IMR-90 (cell line): ENCODE measurements around the gene LECT2. TPM values are rescaled to one million over a fixed set of nuclear protein-coding genes. Genes with fewer than 3 reads are reported as not detected.

Experiments
- ATAC-seq: fragments of 200-7000 bp; cut with Tn5 transposase; 2 replicates; pipeline ENCODE4 v1.9.1; 2020; ENCODE audit warnings: low read depth, mild to moderate bottlenecking, moderate library complexity
- BruUV-seq: library from RNA; stranded (reverse); fragments of 400-500 nt; replicated peaks from 2 replicates; lab custom pipeline; 2021; lab: Mats Ljungman, UMichigan
- CTCF ChIA-PET: fragments of 300-600 bp; formaldehyde crosslinking; extraction: SDS; loops from one replicate; lab custom pipeline; 2021; ENCODE audit warnings: antibody characterized with exemption; lab: Yijun Ruan, JAX
- POLR2A ChIA-PET: fragments of 300-600 bp; sonication (Branson Sonifier 250); formaldehyde crosslinking; loops from one replicate; lab custom pipeline; 2022; ENCODE audit warnings: antibody characterized with exemption; ENCODE audit not compliant: unreplicated experiment; lab: Charles Lee
- DNase-seq: peaks from one replicate; pipeline ENCODE4 v3.0.0; 2013
- H2AFZ ChIP-seq: replicated peaks from 2 replicates; pipeline ENCODE3; 2013; ENCODE audit warnings: low read length, mild to moderate bottlenecking; ENCODE audit not compliant: poor library complexity
- H2AK5ac ChIP-seq: 2 replicates; pipeline ENCODE4 v1.6.1; 2013; ENCODE audit warnings: low read depth, low read length, inconsistent platforms
- H2AK9ac ChIP-seq: replicated peaks from 2 replicates; pipeline ENCODE3; 2013; ENCODE audit warnings: mild to moderate bottlenecking, low read depth, low read length, moderate library complexity; ENCODE audit not compliant: poor library complexity
- H2BK120ac ChIP-seq: 2 replicates; pipeline ENCODE4 v1.6.1; 2013; ENCODE audit warnings: low read depth, low read length, inconsistent platforms
- H2BK15ac ChIP-seq: 3 replicates; pipeline ENCODE4 v1.6.1; 2013; ENCODE audit warnings: low read depth, low read length, inconsistent platforms
- H2BK20ac ChIP-seq: 2 replicates; pipeline ENCODE4 v1.6.1; 2013; ENCODE audit warnings: low read depth, mild to moderate bottlenecking, inconsistent platforms, low read length, moderate library complexity
- H2BK5ac ChIP-seq: 2 replicates; pipeline ENCODE4 v1.6.1; 2013; ENCODE audit warnings: mild to moderate bottlenecking, low read depth, low read length, inconsistent platforms; ENCODE audit not compliant: poor library complexity, severe bottlenecking
- H3K14ac ChIP-seq: replicated peaks from 2 replicates; pipeline ENCODE4 v1.6.1; 2013; ENCODE audit warnings: low read depth, low read length, inconsistent platforms
- H3K18ac ChIP-seq: 2 replicates; pipeline ENCODE4 v1.6.1; 2013; ENCODE audit warnings: low read depth, low read length, control low read depth
- H3K23ac ChIP-seq: 2 replicates; pipeline ENCODE4 v1.6.1; 2013; ENCODE audit warnings: low read depth, low read length, inconsistent platforms
- H3K27ac ChIP-seq: 2 replicates; pipeline ENCODE4 v1.5.1; 2013; ENCODE audit warnings: mild to moderate bottlenecking, control low read depth, low read length; ENCODE audit not compliant: insufficient read depth
- H3K27me3 ChIP-seq: 2 replicates; pipeline ENCODE4 v1.6.1; 2013; ENCODE audit warnings: low read length; ENCODE audit not compliant: control insufficient read depth, insufficient read depth
- H3K36me3 ChIP-seq: 2 replicates; pipeline ENCODE4 v1.6.1; 2013; ENCODE audit warnings: low read length, mixed read lengths; ENCODE audit not compliant: control insufficient read depth, insufficient read depth
- H3K4ac ChIP-seq: 2 replicates; pipeline ENCODE4 v1.6.1; 2013; ENCODE audit warnings: low read depth, low read length, inconsistent platforms
- H3K4me1 ChIP-seq: 2 replicates; pipeline ENCODE4 v1.6.1; 2013; ENCODE audit warnings: low read length, mixed read lengths; ENCODE audit not compliant: control insufficient read depth, insufficient read depth
- H3K4me2 ChIP-seq: 2 replicates; pipeline ENCODE4 v1.6.1; 2013; ENCODE audit warnings: low read depth, mild to moderate bottlenecking, control low read depth, low read length, moderate library complexity
- H3K4me3 ChIP-seq: 2 replicates; pipeline ENCODE4 v1.5.1; 2013; ENCODE audit warnings: low read depth, mild to moderate bottlenecking, control low read depth, low read length, moderate library complexity; ENCODE audit not compliant: insufficient read depth
- H3K56ac ChIP-seq: 2 replicates; pipeline ENCODE4 v1.6.1; 2013; ENCODE audit warnings: low read length, inconsistent platforms; ENCODE audit not compliant: insufficient read depth; ENCODE audit errors: extremely low read depth
- H3K79me1 ChIP-seq, 2 experiments: 2 replicates each; pipeline ENCODE4 v1.6.1; 2013; ENCODE audit warnings: low read length in 2 of 2, inconsistent platforms in 1 of 2, low read depth in 1 of 2
- H3K9ac ChIP-seq: 2 replicates; pipeline ENCODE4 v1.6.1; 2013; ENCODE audit warnings: low read depth, low read length, control low read depth
- H3K9me1 ChIP-seq: 2 replicates; pipeline ENCODE4 v1.6.1; 2013; ENCODE audit warnings: low read length, inconsistent platforms; ENCODE audit not compliant: insufficient read depth
- H3K9me3 ChIP-seq: 2 replicates; pipeline ENCODE4 v1.6.1; 2013; ENCODE audit warnings: low read length; ENCODE audit not compliant: control insufficient read depth, insufficient read depth
- H4K20me1 ChIP-seq: 2 replicates; pipeline ENCODE4 v1.6.1; 2013; ENCODE audit warnings: low read length, inconsistent platforms; ENCODE audit not compliant: insufficient read depth
- H4K5ac ChIP-seq: 2 replicates; pipeline ENCODE4 v1.6.1; 2013; ENCODE audit warnings: mild to moderate bottlenecking, low read depth, low read length, control low read depth
- H4K8ac ChIP-seq, 2 experiments: 2 replicates each; pipeline ENCODE4 v1.6.1; 2013; ENCODE audit warnings: low read depth in 2 of 2, low read length in 2 of 2, control low read depth in 1 of 2, inconsistent platforms in 1 of 2
- H4K91ac ChIP-seq: 2 replicates; pipeline ENCODE4 v1.6.1; 2013; ENCODE audit warnings: low read depth, low read length, inconsistent platforms; ENCODE audit not compliant: insufficient read depth
- CHD1 ChIP-seq: IDR thresholded peaks from 2 replicates; pipeline ENCODE4 v1.6.1; 2012; ENCODE audit warnings: low read depth, low read length, improper control_type of control experiment
- CTCF ChIP-seq: conservative IDR thresholded peaks from 2 replicates; pipeline ENCODE4 v1.5.1; 2012; ENCODE audit warnings: mild to moderate bottlenecking, low read depth, low read length, improper control_type of control experiment
- MAFK ChIP-seq: IDR thresholded peaks from 2 replicates; pipeline ENCODE4 v1.6.1; 2012; ENCODE audit warnings: low read depth, low read length, improper control_type of control experiment
- SMC3 ChIP-seq: fragments of 150-350 bp; IDR thresholded peaks from 2 replicates; pipeline ENCODE4 v1.6.1; 2016; ENCODE audit warnings: low read depth, mild to moderate bottlenecking, antibody characterized with exemption, low read length, moderate library complexity
- WGBS, 2 experiments: methylation state at CpG; one replicate each; pipeline versions ENCODE4 v1.1.5 to v1.1.7; 2013; ENCODE audit warnings: missing lambda C conversion rate in 2 of 2; ENCODE audit not compliant: insufficient read length in 1 of 2; ENCODE audit errors: extremely low coverage in 2 of 2; 5-methylcytosine and 5-hydroxymethylcytosine counted together
- dilution Hi-C: fragments of 300-500 bp; cut with HindIII; formaldehyde crosslinking; loops from one replicate; pipeline ENCODE4 v1.14.3; 2018; ENCODE audit warnings: low sequenced_read_pairs; ENCODE audit not compliant: unreplicated experiment
- in situ Hi-C: fragments of 300-500 bp; cut with MboI; formaldehyde crosslinking; loops from 3 replicates; pipeline ENCODE4 v1.14.3; 2019; ENCODE audit warnings: low sequenced_read_pairs, inconsistent platforms, mixed read lengths
- intact Hi-C: fragments of 100-400 bp; cut with micrococcal nuclease; formaldehyde crosslinking; loops from 2 replicates; pipeline ENCODE4 v1.10.0; 2022
- polyA plus RNA-seq, 3 experiments: library from polyadenylated mRNA; depleted of rRNA; stranded (reverse); fragments of >200 nt; gene quantifications; 2 replicates each; pipeline ENCODE4 v1.2.3, GENCODE V29; 2012; ENCODE audit warnings: low replicate concordance in 1 of 3
- total RNA-seq: library from RNA; depleted of rRNA; stranded (reverse); fragments of >200 nt; gene quantifications from 2 replicates; pipeline ENCODE4 v1.2.3, GENCODE V29; 2012

The LECT2 gene
- total and polyA plus RNA-seq, 2 of the 4 experiments (the other 2 are of a cell fraction): not detected

- ChIA-PET CTCF (no interaction called here), POLR2A (no interaction called here)
- ATAC-seq (peak; percentile 56), DNase-seq (peak; percentile 29)
- WGBS, 2 experiments: 40% methylated on average over 1 of the region's 3 CpGs; no CpG with 5 or more reads in 1 of the 2 experiments
- Histone ChIP-seq H3K4me1 (no peaks in the 10 kb centered on the region; the same call in 1 of the 2 replicates), H3K36me3 (no peaks in the 10 kb centered on the region), H3K9me3 (no peaks in the 10 kb centered on the region; the same call in 1 of the 2 replicates), H3K4ac (no peak overlapping the region), H3K4me2 (no peak overlapping the region), H3K56ac (no peak overlapping the region), H3K14ac (no peak overlapping the region), H4K5ac (no peak overlapping the region), H3K27me3 (peaks cover 39% of the 10 kb centered on the region), H2BK5ac (no peak overlapping the region), H4K20me1 (no peaks in the 10 kb centered on the region), H3K18ac (no peak overlapping the region), H3K9me1 (no peaks in the 10 kb centered on the region), H3K4me3 (no peak overlapping the region), H3K23ac (no peak overlapping the region), H2BK120ac (no peak overlapping the region), H4K91ac (no peak overlapping the region), H2AK5ac (no peak overlapping the region), H4K8ac (no peak overlapping the region), H3K79me1 (no peaks in the 10 kb centered on the region), H2AK9ac (no peak overlapping the region), H2BK15ac (no peak overlapping the region), H2AFZ (no peak overlapping the region), H3K9ac (no peak overlapping the region), H2BK20ac (no peak overlapping the region), H3K27ac (no peak overlapping the region)
- intact Hi-C loops (loop anchor here (5.0 kb wide), 1 partner anchor 38 kb away; the partner anchor contains the start of gene IL9), in situ Hi-C loops (no loop called here), dilution Hi-C loops (no loop called here)
- TF ChIP-seq CTCF (no peak), SMC3 (no peak), MAFK (peak; percentile 79), CHD1 (no peak)
- BruUV-seq: no TSS peak
Observed at GRCh38 chr5:135934939-135935338, 19.8 kb downstream of the LECT2 start.
